Calu3 (cell line): ENCODE measurements around the gene MAJIN. TPM values are rescaled to one million over a fixed set of nuclear protein-coding genes. Genes with fewer than 3 reads are reported as not detected.
A peak's percentile ranks its signal among the peaks of the same experiment; 100 is the strongest.

Source experiments
- BruUV-seq: library from RNA; stranded (reverse); fragments of 400-500 nt; replicated peaks from 2 replicates; lab custom pipeline; 2021; lab: Mats Ljungman, UMichigan
- CTCF ChIA-PET: fragments of 300-600 bp; sonication (Branson Sonifier 250); formaldehyde crosslinking; loops from one replicate; lab custom pipeline; 2022; ENCODE audit warnings: antibody characterized with exemption; lab: Charles Lee
- DNase-seq: peaks from one replicate; pipeline ENCODE4 v3.0.0; 2022
- H3K27ac Mint-ChIP-seq: one replicate; pipeline ENCODE4 v1.8.0; 2022; ENCODE audit warnings: mixed read lengths; ENCODE audit not compliant: unreplicated experiment
- H3K27me3 Mint-ChIP-seq: one replicate; pipeline ENCODE4 v1.8.0; 2022; ENCODE audit warnings: mixed read lengths; ENCODE audit not compliant: unreplicated experiment
- H3K36me3 Mint-ChIP-seq: one replicate; pipeline ENCODE4 v1.8.0; 2022; ENCODE audit warnings: mild to moderate bottlenecking, moderate library complexity, mixed read lengths; ENCODE audit not compliant: insufficient read depth, unreplicated experiment
- H3K4me1 Mint-ChIP-seq: one replicate; pipeline ENCODE4 v1.8.0; 2022; ENCODE audit warnings: mild to moderate bottlenecking, low read depth, mixed read lengths; ENCODE audit not compliant: unreplicated experiment
- H3K4me3 Mint-ChIP-seq: one replicate; pipeline ENCODE4 v1.8.0; 2022; ENCODE audit warnings: mild to moderate bottlenecking, low read depth, moderate library complexity, mixed read lengths; ENCODE audit not compliant: unreplicated experiment
- H3K9me3 Mint-ChIP-seq: one replicate; pipeline ENCODE4 v1.8.0; 2022; ENCODE audit warnings: low read depth, mixed read lengths; ENCODE audit not compliant: unreplicated experiment
- CTCF ChIP-seq: fragments of 200-600 bp; IDR thresholded peaks from one replicate; pipeline ENCODE4 v1.8.0; 2022; ENCODE audit warnings: antibody characterized with exemption; ENCODE audit not compliant: unreplicated experiment
- intact Hi-C: fragments of 100-400 bp; cut with micrococcal nuclease; formaldehyde crosslinking; loops from one replicate; pipeline ENCODE4 v1.10.0; 2022; ENCODE audit not compliant: unreplicated experiment
- microRNA-seq: library from miRNA; unstranded; fragments of <30 nt; microRNA quantifications from one replicate; pipeline ENCODE4 v1.2.0, GENCODE V29; 2022
- total RNA-seq: library from RNA; stranded (reverse); gene quantifications from 2 replicates; pipeline ENCODE4 v1.2.3, GENCODE V29; 2022

Gene MAJIN
- total RNA-seq, 1 experiment from 2014 or later = not detected

GRCh38 chr11:64891215-64891848 is 80.6 kb downstream of the MAJIN start:
- TF ChIP-seq CTCF = no peak
- BruUV-seq = no TSS peak
- peak overlapping the region; percentile 86 for H3K27ac Mint-ChIP-seq
- peak overlapping the region; percentile 80 for H3K4me3 Mint-ChIP-seq
- peaks cover 52% of the 10 kb centered on the region for H3K4me1 Mint-ChIP-seq
- H3K27me3 Mint-ChIP-seq = no peaks in the 10 kb centered on the region
- no peaks in the 10 kb centered on the region for H3K9me3 Mint-ChIP-seq
- H3K36me3 Mint-ChIP-seq = peaks cover 73% of the 10 kb centered on the region
- DNase-seq = no peak
- CTCF ChIA-PET = interaction anchor here (4.6 kb wide), 1 partner anchor 44 kb away, joined by 49 read pairs; no protein-coding TSS in a partner anchor
- intact Hi-C loops = no loop called here

GRCh38 chr11:64890522-64890939 is 81.4 kb downstream of the MAJIN start:
- no TSS peak for BruUV-seq

GRCh38 chr11:64888729-64889511 is 83.0 kb downstream of the MAJIN start:
- H3K4me3 Mint-ChIP-seq = peak overlapping the region; percentile 63
- DNase-seq = peak; percentile 68
- CTCF ChIA-PET = interaction anchor here (0.7 to 4.6 kb wide), 6 partner anchors 29 to 222 kb away, joined by 3 to 49 read pairs (median 5); partner anchors contain the start of genes ATG2A and BATF2
- no peak for TF ChIP-seq CTCF
- peak overlapping the region; percentile 77 for H3K27ac Mint-ChIP-seq
- intact Hi-C loops = loop anchor here (2.0 kb wide), 1 partner anchor 42 kb away; no protein-coding TSS in a partner anchor
- H3K27me3 Mint-ChIP-seq = no peaks in the 10 kb centered on the region
- H3K36me3 Mint-ChIP-seq = peaks cover 59% of the 10 kb centered on the region
- H3K4me1 Mint-ChIP-seq = peaks cover 65% of the 10 kb centered on the region
- no peaks in the 10 kb centered on the region for H3K9me3 Mint-ChIP-seq
- no TSS peak for BruUV-seq

More at GRCh38 chr11:64890522-64890939, 81.4 kb downstream of the MAJIN start:
- H3K9me3 Mint-ChIP-seq = no peaks in the 10 kb centered on the region
- peaks cover 60% of the 10 kb centered on the region for H3K4me1 Mint-ChIP-seq
- peak overlapping the region; percentile 80 for H3K4me3 Mint-ChIP-seq
- H3K27ac Mint-ChIP-seq = peak overlapping the region; percentile 86
- peaks cover 71% of the 10 kb centered on the region for H3K36me3 Mint-ChIP-seq
- DNase-seq = no peak
- intact Hi-C loops = no loop called here
- H3K27me3 Mint-ChIP-seq = no peaks in the 10 kb centered on the region
- no peak for TF ChIP-seq CTCF
- CTCF ChIA-PET = interaction anchor here (4.6 kb wide), 1 partner anchor 43 kb away, joined by 49 read pairs; no protein-coding TSS in a partner anchor

GRCh38 chr11:64888406-64888728 is 83.5 kb downstream of the MAJIN start:
- DNase-seq = no peak
- H3K4me3 Mint-ChIP-seq = peak overlapping the region; percentile 63
- no peak for TF ChIP-seq CTCF
- no peaks in the 10 kb centered on the region for H3K27me3 Mint-ChIP-seq
- H3K4me1 Mint-ChIP-seq = peaks cover 65% of the 10 kb centered on the region
- no TSS peak for BruUV-seq
- intact Hi-C loops = loop anchor here (2.0 kb wide), 1 partner anchor 42 kb away; no protein-coding TSS in a partner anchor
- CTCF ChIA-PET = interaction anchor here (0.6 to 4.6 kb wide), 13 partner anchors 10 to 110 kb away, joined by 3 to 49 read pairs (median 4); partner anchors contain the start of genes ATG2A, BATF2, EHD1 and SF1
- peaks cover 53% of the 10 kb centered on the region for H3K36me3 Mint-ChIP-seq
- no peaks in the 10 kb centered on the region for H3K9me3 Mint-ChIP-seq
- peak overlapping the region; percentile 77 for H3K27ac Mint-ChIP-seq

Small RNAs within 50 kb of the gene (microRNA-seq; reads per million reads assigned to microRNA genes)
- gene MIR6749 (not detected), gene MIR6750 (7.4 reads per million, percentile 26 among the genes with 10 or more reads in this experiment), gene MIR6879 (3.2 reads per million)

Other genes with a start within 250 kb of the MAJIN start
- not detected in 2 replicates for gene NRXN2, start 248.9 kb downstream of the MAJIN start, total RNA-seq
- gene RASGRP2, start 228.0 kb downstream of the MAJIN start, total RNA-seq = not detected in 2 replicates
- gene PYGM, start 212.1 kb downstream of the MAJIN start, total RNA-seq = 1.4 and 1.8 TPM in 2 replicates
- gene SF1, start 193.6 kb downstream of the MAJIN start, total RNA-seq = 312 and 319 TPM in 2 replicates
- gene MAP4K2, start 168.9 kb downstream of the MAJIN start, total RNA-seq = 17.0 and 17.4 TPM in 2 replicates
- 39.8 and 41.0 TPM in 2 replicates for gene MEN1, start 161.6 kb downstream of the MAJIN start, total RNA-seq
- gene CDC42BPG, start 127.5 kb downstream of the MAJIN start, total RNA-seq = 26.5 and 33.0 TPM in 2 replicates
- gene EHD1, start 93.5 kb downstream of the MAJIN start, total RNA-seq = 92.8 and 101 TPM in 2 replicates
- 29.6 and 35.8 TPM in 2 replicates for gene ATG2A, start 54.9 kb downstream of the MAJIN start, total RNA-seq
- 9.9 and 12.2 TPM in 2 replicates for gene PPP2R5B, start 47.4 kb downstream of the MAJIN start, total RNA-seq
- gene GPHA2, start 36.2 kb downstream of the MAJIN start, total RNA-seq = not detected in 2 replicates
- gene BATF2, start 24.9 kb upstream of the MAJIN start, total RNA-seq = 4.5 and 11.3 TPM in 2 replicates
- 62.6 and 63.7 TPM in 2 replicates for gene ARL2, start 42.1 kb upstream of the MAJIN start, total RNA-seq
- 22.1 and 25.7 TPM in 2 replicates for gene SNX15, start 55.3 kb upstream of the MAJIN start, total RNA-seq
- 12.9 and 17.6 TPM in 2 replicates for gene SAC3D1, start 69.1 kb upstream of the MAJIN start, total RNA-seq
- gene NAALADL1, start 86.4 kb upstream of the MAJIN start, total RNA-seq = not detected in 2 replicates
- gene CDCA5, start 111.9 kb upstream of the MAJIN start, total RNA-seq = 53.4 and 55.4 TPM in 2 replicates
- gene ZFPL1, start 112.1 kb upstream of the MAJIN start, total RNA-seq = 47.6 and 48.0 TPM in 2 replicates
- 64.4 and 78.1 TPM in 2 replicates for gene VPS51, start 124.1 kb upstream of the MAJIN start, total RNA-seq
- gene TM7SF2, start 139.8 kb upstream of the MAJIN start, total RNA-seq = 41.2 and 42.8 TPM in 2 replicates
- gene ZNHIT2, start 145.6 kb upstream of the MAJIN start, total RNA-seq = 13.2 and 17.2 TPM in 2 replicates
- gene FAU, start 150.0 kb upstream of the MAJIN start, total RNA-seq = 650 and 668 TPM in 2 replicates
- gene MRPL49, start 150.2 kb upstream of the MAJIN start, total RNA-seq = 84.1 and 97.9 TPM in 2 replicates
- gene SYVN1, start 162.4 kb upstream of the MAJIN start, total RNA-seq = 68.5 and 76.7 TPM in 2 replicates
- gene SPDYC, start 198.1 kb upstream of the MAJIN start, total RNA-seq = not detected in 2 replicates
- 288 and 314 TPM in 2 replicates for gene CAPN1, start 209.8 kb upstream of the MAJIN start, total RNA-seq